GM04504 (cell line): Measurements from ENCODE around the gene CABP2.

Experiments used
- DNase-seq: peaks from one replicate; pipeline ENCODE4 v3.0.0-alpha.2; 2012; ENCODE audit warnings: low read depth

CABP2 gene

GRCh38 chr11:67472882-67473281 lies 50.4 kb downstream of the CABP2 start:
- DNase-seq, result no peak

- DNase-seq, result no peak
These were observed 52.8 kb downstream of the CABP2 start for GRCh38 chr11:67470337-67471002.

GRCh38 chr11:67469508-67469811 lies 53.8 kb downstream of the CABP2 start:
- DNase-seq, result no peak
